Heart left ventricle (tissue), 16 donors: Measurements from ENCODE around the gene HERPUD1. TPM values are rescaled to one million over a fixed set of nuclear protein-coding genes. Genes with fewer than 3 reads are reported as not detected.

Experiments
- ATAC-seq, 4 donors: fragments of 200-7000 bp; cut with Tn5 transposase; one replicate each; pipeline ENCODE4 v1.9.1; 2020 to 2022; ENCODE audit warnings: moderate library complexity in 4 of 4, mild to moderate bottlenecking in 3 of 4, moderate number of reproducible peaks in 1 of 4
- DNase-seq, 5 donors: peaks; one replicate each; pipeline ENCODE4 v3.0.0-alpha.2; 2020
- H3K27ac ChIP-seq, 12 donors: fragments of 200-600 bp; sonication (generic) in 4 of 12; one replicate each; pipeline versions ENCODE4 v1.5.0 to v1.8.0; 2016 to 2022; ENCODE audit warnings: mild to moderate bottlenecking in 2 of 12
- H3K27me3 ChIP-seq, 9 donors: fragments of 200-600 bp; sonication (generic) in 2 of 9; one replicate each; pipeline versions ENCODE4 v1.5.1 to v1.8.0; 2016 to 2022; ENCODE audit warnings: mild to moderate bottlenecking in 3 of 9
- H3K36me3 ChIP-seq, 9 donors: fragments of 200-600 bp; sonication (generic) in 2 of 9; one replicate each; pipeline versions ENCODE4 v1.5.0 to v1.8.0; 2018 to 2022; ENCODE audit warnings: mild to moderate bottlenecking in 2 of 9
- H3K4me1 ChIP-seq, 12 donors: fragments of 200-600 bp; sonication (generic) in 4 of 12; one replicate each; pipeline versions ENCODE4 v1.5.0 to v1.8.0; 2016 to 2022; ENCODE audit warnings: mild to moderate bottlenecking in 3 of 12
- H3K4me3 ChIP-seq, 12 donors: fragments of 200-600 bp; sonication (generic) in 4 of 12; one replicate each; pipeline versions ENCODE4 v1.5.0 to v1.8.0; 2017 to 2022; ENCODE audit warnings: mild to moderate bottlenecking in 9 of 12, moderate library complexity in 4 of 12
- H3K9me3 ChIP-seq, 12 donors: fragments of 200-600 bp; sonication (generic) in 4 of 12; one replicate each; pipeline versions ENCODE4 v1.5.0 to v1.8.0; 2016 to 2022; ENCODE audit warnings: mild to moderate bottlenecking in 1 of 12
- CTCF ChIP-seq, 12 donors: fragments of 200-600 bp; sonication (generic) in 4 of 12; IDR thresholded peaks; one replicate each; pipeline versions ENCODE4 v1.5.0 to v1.8.0; 2018 to 2022; ENCODE audit warnings: antibody characterized with exemption in 12 of 12, mild to moderate bottlenecking in 5 of 12
- POLR2A ChIP-seq, 2 donors: fragments of 450-650 bp; IDR thresholded peaks; one replicate each; pipeline ENCODE4 v1.6.1; 2017; ENCODE audit warnings: antibody characterized with exemption in 2 of 2, mild to moderate bottlenecking in 2 of 2, moderate library complexity in 2 of 2
- WGBS, 4 donors: extraction: QIAGEN DNeasy Blood & Tissue Kit in 2 of 4; methylation state at CpG; one replicate each; pipeline versions ENCODE4 v1.1.5 to v1.1.7; 2013 to 2018; 5-methylcytosine and 5-hydroxymethylcytosine counted together
- intact Hi-C, 10 donors: fragments of 100-400 bp; cut with DNase I; formaldehyde crosslinking; loops; one replicate each; pipeline versions ENCODE4 v1.11.1 to v1.14.2; 2022
- polyA plus RNA-seq, 2 donors: library from polyadenylated mRNA; stranded (reverse); fragments of 200-250 nt; gene quantifications; one replicate each; pipeline ENCODE4 v1.2.3, GENCODE V29; 2013
- total RNA-seq, 9 donors: library from RNA; depleted of rRNA in 2 of 9; stranded (reverse); fragments of >200 nt in 2 of 9; fragmentation: NEBNext Ultra II Directional in 3 of 9; extraction: Animal tissue kit (Norgen Biotek cat#: 25700) in 3 of 9; gene quantifications; one replicate each; pipeline versions ENCODE4 v1.1.0 to v1.2.4, GENCODE V29; 2016 to 2023
- donor health status: ischemic (EF 13 %, LVEDD 7.1; RV severe dilation, severe dysfunction).
- donor health status: healthy with polysubstance abuse.
- donor health status: DM: no; HTN: yes; CAD: no.
- donor health status: DM: no; HTN: no; CAD: no.
- donor health status: ischemic (EF 25% LVEDD 6.9; RV normal size, moderate dysfunction).
- donor health status: ischemic (EF 25% LVEDD 5.7; RV mildly dilated, moderate dysfunction).
- donor health status: healthy.
- donor health status: DM: yes; HTN: yes; CAD: no.
- donor health status: ischemic (EF 35%, LVEDD 5.7; RV mildly dilated, moderate dysfunction).
- donor health status: nonischemic (EF 11% LVEDD 7.7; RV severe dilation, severe dysfunction).
- donor health status: DM: yes; HTN: yes; CAD: no.
- donor health status: PGD.
- donor health status: ischemic (EF 29% LVEDD 5.4; RV normal size, mild dysfunction).
- donor health status: nonischemic (EF 23%, LVEDD 6.1; RV moderate dilation, normal function).

HERPUD1 gene
- total and polyA plus RNA-seq, 11 donors: 41.4 to 226 (median 117) TPM

GRCh38 chr16:56947604-56947995 is 15.7 kb downstream of the HERPUD1 start:
- H3K4me1 ChIP-seq: peaks cover 0 to 15% (median 0%) of the 10 kb centered on the region in 12 donors
- no peaks in the 10 kb centered on the region for H3K27me3 ChIP-seq
- TF ChIP-seq CTCF (IDR thresholded peaks at IDR 0.05) (no peak), POLR2A (IDR thresholded peaks at IDR 0.05) (no peak)
- no peak for DNase-seq
- intact Hi-C loops: loop anchor here in 1 of 10 donors (10.0 kb wide), 1 partner anchor 207 kb away; no protein-coding TSS in a partner anchor
- 85 to 96% (median 89%) methylated on average over 2 of the region's 2 CpGs for WGBS, 4 donors
- H3K36me3 ChIP-seq: peaks cover 0 to 52% (median 43%) of the 10 kb centered on the region in 9 donors
- H3K9me3 ChIP-seq: no peaks in the 10 kb centered on the region
- H3K4me3 ChIP-seq: no peak overlapping the region
- no peak for ATAC-seq
- H3K27ac ChIP-seq: no peak overlapping the region

GRCh38 chr16:56948234-56948633 is 16.3 kb downstream of the HERPUD1 start:
- peaks cover 0 to 46% (median 37%) of the 10 kb centered on the region in 9 donors for H3K36me3 ChIP-seq
- no peak overlapping the region for H3K4me3 ChIP-seq
- no peaks in the 10 kb centered on the region for H3K9me3 ChIP-seq
- intact Hi-C loops: loop anchor here in 1 of 10 donors (10.0 kb wide), 1 partner anchor 207 kb away; no protein-coding TSS in a partner anchor
- no peak for DNase-seq
- TF ChIP-seq POLR2A (IDR thresholded peaks at IDR 0.05): no peak
- TF ChIP-seq CTCF (IDR thresholded peaks at IDR 0.05): no peak
- peaks cover 0 to 15% (median 0%) of the 10 kb centered on the region in 12 donors for H3K4me1 ChIP-seq
- no peaks in the 10 kb centered on the region for H3K27me3 ChIP-seq
- WGBS, 4 donors: 95 to 97% (median 96%) methylated on average over 6 of the region's 6 CpGs
- H3K27ac ChIP-seq: no peak overlapping the region
- ATAC-seq: no peak

- no peak for DNase-seq
- WGBS, 4 donors: 85 to 96% (median 93%) methylated on average over 4 of the region's 4 CpGs
- TF ChIP-seq POLR2A (IDR thresholded peaks at IDR 0.05) (no peak), CTCF (IDR thresholded peaks at IDR 0.05) (no peak)
These were observed 18.1 kb downstream of the HERPUD1 start for GRCh38 chr16:56950051-56950450.

GRCh38 chr16:56950455-56950854 is 18.5 kb downstream of the HERPUD1 start:
- ATAC-seq: no peak
- Histone ChIP-seq H3K4me3 (no peak overlapping the region), H3K36me3 (peaks cover 0 to 23% (median 15%) of the 10 kb centered on the region in 9 donors), H3K4me1 (peaks cover 0 to 9% (median 0%) of the 10 kb centered on the region in 12 donors), H3K27ac (no peak overlapping the region), H3K9me3 (no peaks in the 10 kb centered on the region), H3K27me3 (no peaks in the 10 kb centered on the region)
- 83 to 91% (median 88%) methylated on average over 7 of the region's 7 CpGs for WGBS, 4 donors
- DNase-seq: no peak
- intact Hi-C loops: loop anchor here in 7 of 10 donors (2.0 to 5.0 kb wide), 2 partner anchors 83 to 84 kb away; partner anchors contain the start of gene SLC12A3 (in 6 of the 7)
- no peak for TF ChIP-seq CTCF (IDR thresholded peaks at IDR 0.05)
- TF ChIP-seq POLR2A (IDR thresholded peaks at IDR 0.05): no peak

More at GRCh38 chr16:56950051-56950450, 18.1 kb downstream of the HERPUD1 start:
- peaks cover 0 to 9% (median 0%) of the 10 kb centered on the region in 12 donors for H3K4me1 ChIP-seq
- intact Hi-C loops: loop anchor here in 7 of 10 donors (2.0 to 5.0 kb wide), 2 partner anchors 83 kb away; partner anchors contain the start of gene SLC12A3 (in 6 of the 7)
- no peak overlapping the region for H3K27ac ChIP-seq
- no peak overlapping the region for H3K4me3 ChIP-seq
- H3K27me3 ChIP-seq: no peaks in the 10 kb centered on the region
- no peaks in the 10 kb centered on the region for H3K9me3 ChIP-seq
- peaks cover 0 to 28% (median 19%) of the 10 kb centered on the region in 9 donors for H3K36me3 ChIP-seq
- no peak for ATAC-seq
